Panc1 (cell line): ENCODE data around the gene MRAS.

Source experiments
- CTCF ChIP-seq: fragments of 450-650 bp; IDR thresholded peaks from 2 replicates; pipeline ENCODE4 v1.5.1; 2017; ENCODE audit warnings: mild to moderate bottlenecking
- POLR2AphosphoS5 ChIP-seq: IDR thresholded peaks from 2 replicates; pipeline ENCODE4 v1.6.1; 2012; ENCODE audit warnings: mild to moderate bottlenecking, low read depth, low read length, moderate library complexity
- REST ChIP-seq, 2 experiments: IDR thresholded peaks; 2 replicates each; pipeline ENCODE4 v1.6.1; 2011 to 2012; ENCODE audit warnings: low read depth in 2 of 2, control low read depth in 1 of 2, low read length in 1 of 2, mild to moderate bottlenecking in 1 of 2, moderate library complexity in 1 of 2; ENCODE audit not compliant: insufficient read depth in 1 of 2
- SIN3A ChIP-seq: IDR thresholded peaks from 2 replicates; pipeline ENCODE4 v1.6.1; 2012; ENCODE audit warnings: low read depth, mild to moderate bottlenecking, low read length, moderate library complexity, borderline replicate concordance; ENCODE audit not compliant: insufficient read depth

DNA sequence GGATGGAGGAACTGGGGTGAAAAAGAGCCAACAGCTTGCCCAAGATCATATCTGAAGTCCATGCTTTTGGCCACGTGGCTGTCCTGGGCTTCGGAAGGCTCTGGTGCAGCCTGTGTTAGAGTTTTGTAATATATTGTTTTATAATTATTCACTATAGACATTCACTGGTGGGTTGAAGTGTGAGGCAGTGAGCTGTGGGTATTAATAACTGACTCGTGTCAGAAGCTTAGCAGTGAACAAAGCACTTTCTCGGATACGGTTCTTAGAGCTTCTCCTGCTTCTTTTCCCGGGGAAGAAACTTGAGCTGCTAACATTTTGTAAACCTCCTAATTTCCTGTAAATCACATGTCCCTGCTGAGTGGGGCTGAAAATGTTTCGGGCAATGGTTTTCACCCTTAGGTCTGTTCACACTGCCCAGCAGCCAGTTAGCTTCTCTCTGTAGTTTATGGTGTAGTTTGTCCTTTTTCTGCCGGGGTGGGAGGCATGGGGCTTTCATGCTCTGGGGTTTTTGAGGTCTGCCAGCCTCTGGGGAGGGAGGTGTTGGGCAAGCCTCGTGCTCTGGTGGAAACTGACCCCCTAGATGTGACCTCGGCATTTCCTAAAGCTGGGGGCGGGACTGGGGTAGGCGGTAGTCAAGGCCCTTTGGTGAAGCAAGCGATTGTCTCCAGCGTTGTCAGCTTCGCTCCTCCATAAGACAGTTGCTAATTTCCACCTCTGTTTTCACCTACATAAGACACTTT, 1.7 kb downstream of the MRAS start:
- TF ChIP-seq SIN3A (no peak), CTCF (no peak), POLR2AphosphoS5 (no peak), REST (IDR thresholded peaks at IDR 0.05; ENCODE audit: insufficient read depth in 1 of 2, low read depth in 2 of 2, low read length in 1 of 2) (no peak)
